H9 (cell line): ENCODE results near the gene FXYD4. TPM values are rescaled to one million over a fixed set of nuclear protein-coding genes. Genes with fewer than 3 reads are reported as not detected.

Experiments used
- DNase-seq: peaks from one replicate; pipeline ENCODE4 v3.0.0-alpha.2; 2017
- H2AFZ ChIP-seq: one replicate; pipeline ENCODE4 v1.6.1; 2013; ENCODE audit warnings: mild to moderate bottlenecking, low read length, control low read depth, moderate library complexity
- H2AK5ac ChIP-seq: 2 replicates; pipeline ENCODE4 v1.6.1; 2013; ENCODE audit warnings: low read length, control low read depth, mixed read lengths; ENCODE audit not compliant: insufficient read length
- H2BK120ac ChIP-seq: one replicate; pipeline ENCODE4 v1.6.1; 2013; ENCODE audit warnings: low read depth, mild to moderate bottlenecking, low read length, control low read depth, inconsistent platforms; ENCODE audit not compliant: poor library complexity, severe bottlenecking
- H2BK12ac ChIP-seq: 2 replicates; pipeline ENCODE4 v1.6.1; 2013; ENCODE audit warnings: low read length, control low read depth, mixed read lengths, low read depth; ENCODE audit not compliant: insufficient read length
- H2BK15ac ChIP-seq: 2 replicates; pipeline ENCODE4 v1.6.1; 2013; ENCODE audit warnings: low read depth, low read length, control low read depth
- H2BK20ac ChIP-seq: one replicate; pipeline ENCODE4 v1.6.1; 2013; ENCODE audit warnings: low read depth, mild to moderate bottlenecking, low read length, control low read depth, inconsistent platforms; ENCODE audit not compliant: poor library complexity, severe bottlenecking
- H2BK5ac ChIP-seq: 2 replicates; pipeline ENCODE4 v1.6.1; 2013; ENCODE audit warnings: low read length, control low read depth, mixed read lengths; ENCODE audit not compliant: insufficient read length
- H3K14ac ChIP-seq: 2 replicates; pipeline ENCODE4 v1.6.1; 2013; ENCODE audit warnings: low read length, control low read depth; ENCODE audit not compliant: insufficient read depth
- H3K18ac ChIP-seq: 2 replicates; pipeline ENCODE4 v1.6.1; 2013; ENCODE audit warnings: low read depth, mild to moderate bottlenecking, mixed read lengths, low read length, control low read depth; ENCODE audit not compliant: insufficient read length
- H3K23ac ChIP-seq: 2 replicates; pipeline ENCODE4 v1.6.1; 2013; ENCODE audit warnings: low read length, control low read depth, mixed read lengths, low read depth; ENCODE audit not compliant: insufficient read length
- H3K23me2 ChIP-seq: 2 replicates; pipeline ENCODE4 v1.6.1; 2013; ENCODE audit warnings: low read depth, mild to moderate bottlenecking, mixed read lengths, low read length, control low read depth; ENCODE audit not compliant: insufficient read length, poor library complexity, severe bottlenecking
- H3K27ac ChIP-seq: 2 replicates; pipeline ENCODE4 v1.5.1; 2013; ENCODE audit warnings: low read length, control low read depth, mixed read lengths, low read depth; ENCODE audit not compliant: insufficient read length
- H3K27me3 ChIP-seq: 2 replicates; pipeline ENCODE4 v1.6.1; 2013; ENCODE audit warnings: low read length, control low read depth, inconsistent platforms; ENCODE audit not compliant: insufficient read depth
- H3K4ac ChIP-seq: 2 replicates; pipeline ENCODE4 v1.6.1; 2013; ENCODE audit warnings: low read depth, mild to moderate bottlenecking, control low read depth, inconsistent platforms, low read length, moderate library complexity
- H3K4me1 ChIP-seq: 2 replicates; pipeline ENCODE4 v1.6.1; 2013; ENCODE audit warnings: low read length, control low read depth, inconsistent platforms; ENCODE audit not compliant: insufficient read depth
- H3K4me2 ChIP-seq: 2 replicates; pipeline ENCODE4 v1.6.1; 2013; ENCODE audit warnings: low read length, control low read depth, mixed read lengths; ENCODE audit not compliant: insufficient read length, insufficient read depth
- H3K56ac ChIP-seq: 2 replicates; pipeline ENCODE4 v1.6.1; 2013; ENCODE audit warnings: low read depth, mild to moderate bottlenecking, mixed read lengths, low read length, control low read depth; ENCODE audit not compliant: insufficient read length
- H3K79me1 ChIP-seq: 2 replicates; pipeline ENCODE4 v1.6.1; 2013; ENCODE audit warnings: low read depth, mild to moderate bottlenecking, moderate library complexity, low read length, control low read depth, inconsistent platforms; ENCODE audit not compliant: insufficient read depth, poor library complexity, severe bottlenecking
- H3K79me2 ChIP-seq: 2 replicates; pipeline ENCODE4 v1.6.1; 2013; ENCODE audit warnings: low read length, control low read depth, inconsistent platforms; ENCODE audit not compliant: insufficient read depth
- H3K9ac ChIP-seq: 2 replicates; pipeline ENCODE4 v1.6.1; 2013; ENCODE audit warnings: low read length, control low read depth, mixed read lengths; ENCODE audit not compliant: insufficient read length; ENCODE audit errors: extremely low read depth
- H3K9me3 ChIP-seq: one replicate; pipeline ENCODE4 v1.6.1; 2013; ENCODE audit warnings: low read depth, low read length, inconsistent platforms; ENCODE audit not compliant: control insufficient read depth
- H3T11ph ChIP-seq: one replicate; pipeline ENCODE4 v1.6.1; 2013; ENCODE audit warnings: mild to moderate bottlenecking, low read length, control low read depth, inconsistent platforms
- H4K20me1 ChIP-seq: one replicate; pipeline ENCODE4 v1.6.1; 2013; ENCODE audit not compliant: control insufficient read depth, insufficient read length, insufficient read depth
- H4K5ac ChIP-seq: 2 replicates; pipeline ENCODE4 v1.6.1; 2013; ENCODE audit warnings: low read depth, mild to moderate bottlenecking, mixed read lengths, low read length, control low read depth; ENCODE audit not compliant: insufficient read length
- H4K8ac ChIP-seq: replicated peaks from 2 replicates; pipeline ENCODE4 v1.6.1; 2013; ENCODE audit warnings: low read length, control low read depth, mixed read lengths, low read depth; ENCODE audit not compliant: insufficient read length
- H4K91ac ChIP-seq: 2 replicates; pipeline ENCODE4 v1.6.1; 2013; ENCODE audit warnings: low read depth, mild to moderate bottlenecking, moderate library complexity, mixed read lengths, low read length, control low read depth; ENCODE audit not compliant: insufficient read length
- H3K27ac Mint-ChIP-seq, 3 experiments: 2 replicates in 2 of 3; 3 replicates in 1 of 3; pipeline ENCODE4 v1.8.0; 2020 to 2021; ENCODE audit warnings: mixed read lengths in 3 of 3, mild to moderate bottlenecking in 1 of 3, moderate library complexity in 1 of 3
- H3K27me3 Mint-ChIP-seq: 2 replicates; pipeline ENCODE4 v1.8.0; 2021; ENCODE audit warnings: low read depth, mild to moderate bottlenecking, moderate library complexity, mixed read lengths
- H3K36me3 Mint-ChIP-seq, 3 experiments: 2 replicates in 2 of 3; 3 replicates in 1 of 3; pipeline ENCODE4 v1.8.0; 2020 to 2021; ENCODE audit warnings: low read depth in 3 of 3, mixed read lengths in 3 of 3; ENCODE audit not compliant: insufficient read depth in 1 of 3
- H3K4me1 Mint-ChIP-seq, 2 experiments: 2 replicates each; pipeline ENCODE4 v1.8.0; 2020; ENCODE audit warnings: mixed read lengths in 2 of 2
- H3K4me3 Mint-ChIP-seq, 2 experiments: 2 replicates in 1 of 2; 3 replicates in 1 of 2; pipeline ENCODE4 v1.8.0; 2020 to 2021; ENCODE audit warnings: mild to moderate bottlenecking in 2 of 2, mixed read lengths in 2 of 2, moderate library complexity in 1 of 2
- H3K9me3 Mint-ChIP-seq, 2 experiments: 2 replicates in 1 of 2; 3 replicates in 1 of 2; pipeline ENCODE4 v1.8.0; 2020; ENCODE audit warnings: mild to moderate bottlenecking in 2 of 2, mixed read lengths in 2 of 2, moderate library complexity in 1 of 2
- CTCF ChIP-seq: fragments of 200-600 bp; sonication (generic); conservative IDR thresholded peaks from 3 replicates; pipeline ENCODE4 v1.8.0; 2021; ENCODE audit warnings: antibody characterized with exemption, mild to moderate bottlenecking
- WGBS: extraction: QIAGEN DNeasy Blood & Tissue Kit; methylation state at CpG from one replicate; pipeline ENCODE4 v1.1.7; 2013; ENCODE audit warnings: missing lambda C conversion rate, low lambda C conversion rate, mixed read lengths; ENCODE audit not compliant: insufficient read length; ENCODE audit errors: extremely low coverage; 5-methylcytosine and 5-hydroxymethylcytosine counted together
- total RNA-seq: library from RNA; stranded (reverse); gene quantifications from 2 replicates; pipeline ENCODE4 v1.2.1, GENCODE V29; 2021

FXYD4 gene
- total RNA-seq, 1 experiment from 2014 or later: not detected

GRCh38 chr10:43424416-43424815 is 53.0 kb downstream of the FXYD4 start:
- Histone ChIP-seq H3K79me1 (no peaks in the 10 kb centered on the region), H3K14ac (no peak overlapping the region), H3K56ac (no peak overlapping the region), H2AK5ac (no peak overlapping the region), H3K23ac (no peak overlapping the region), H3K4ac (no peak overlapping the region), H3K27me3 (no peaks in the 10 kb centered on the region), H2BK20ac (no peak overlapping the region), H4K20me1 (no peaks in the 10 kb centered on the region), H2BK15ac (no peak overlapping the region), H3T11ph (no peak overlapping the region), H3K4me2 (no peak overlapping the region), H3K9ac (no peak overlapping the region), H2BK12ac (no peak overlapping the region), H3K27ac (no peak overlapping the region), H4K5ac (no peak overlapping the region), H2BK120ac (no peak overlapping the region), H3K23me2 (no peaks in the 10 kb centered on the region), H3K79me2 (no peaks in the 10 kb centered on the region), H4K91ac (no peak overlapping the region), H4K8ac (no peak overlapping the region), H2BK5ac (no peak overlapping the region), H3K4me1 (no peaks in the 10 kb centered on the region), H3K18ac (no peak overlapping the region), H2AFZ (no peak overlapping the region), H3K9me3 (no peaks in the 10 kb centered on the region)
- Mint-ChIP-seq H3K4me3 (no peak overlapping the region), H3K27ac (no peak overlapping the region), H3K4me1 (peaks cover 4 to 6% of the 10 kb centered on the region in 2 experiments), H3K27me3 (peaks cover 17% of the 10 kb centered on the region), H3K9me3 (peaks cover 3 to 13% of the 10 kb centered on the region in 2 experiments; a peak in 4 of 5 replicates), H3K36me3 (peaks cover 0 to 9% (median 3%) of the 10 kb centered on the region in 3 experiments; a peak in 3 of 7 replicates)
- DNase-seq: no peak
- no peak for TF ChIP-seq CTCF
- no CpG with 5 or more reads among the region's 6 CpGs for WGBS

Other genes starting within 250 kb of the FXYD4 start
- 8.9 and 9.7 TPM in 2 replicates for gene CSGALNACT2, start 233.2 kb upstream of the FXYD4 start, total RNA-seq
- 17.6 and 20.0 TPM in 2 replicates for gene RASGEF1A, start 104.6 kb upstream of the FXYD4 start, total RNA-seq
- gene HNRNPF, start 37.5 kb downstream of the FXYD4 start, total RNA-seq: 411 and 420 TPM in 2 replicates
- 1.3 and 1.4 TPM in 2 replicates for gene ZNF487, start 65.5 kb downstream of the FXYD4 start, total RNA-seq
- 15.6 and 16.2 TPM in 2 replicates for gene ZNF239, start 203.0 kb downstream of the FXYD4 start, total RNA-seq
- 8.9 and 9.4 TPM in 2 replicates for gene ZNF485, start 234.8 kb downstream of the FXYD4 start, total RNA-seq